ENCODE data around the gene PSD4.

The PSD4 gene

GRCh38 chr2:113186433-113186796, 12.6 kb downstream of the PSD4 start:
- DNase-seq = no peak

GRCh38 chr2:113187771-113188170, 14.0 kb downstream of the PSD4 start:
- no peak for DNase-seq

- DNase-seq = no peak
Measured at GRCh38 chr2:113190871-113191270, 17.1 kb downstream of the PSD4 start.

GRCh38 chr2:113192459-113193100, 18.8 kb downstream of the PSD4 start:
- no peak for DNase-seq

- DNase-seq = no peak
Measured at GRCh38 chr2:113195923-113196501, 22.2 kb downstream of the PSD4 start.

- no peak for DNase-seq
Measured at GRCh38 chr2:113196839-113197238, 23.1 kb downstream of the PSD4 start.

- DNase-seq = no peak
Measured at GRCh38 chr2:113197347-113198047, 23.7 kb downstream of the PSD4 start.

GRCh38 chr2:113198048-113198789, 24.4 kb downstream of the PSD4 start:
- no peak for DNase-seq

GRCh38 chr2:113198790-113199612, 25.2 kb downstream of the PSD4 start:
- DNase-seq = no peak

GRCh38 chr2:113200236-113200635, 26.5 kb downstream of the PSD4 start:
- DNase-seq = no peak

GRCh38 chr2:113200736-113201490, 27.1 kb downstream of the PSD4 start:
- DNase-seq = no peak

- no peak for DNase-seq
Measured at GRCh38 chr2:113201496-113202304, 27.9 kb downstream of the PSD4 start.

- no peak for DNase-seq
Measured at GRCh38 chr2:113202305-113203216, 28.8 kb downstream of the PSD4 start.

GRCh38 chr2:113203217-113203530, 29.4 kb downstream of the PSD4 start:
- no peak for DNase-seq

- DNase-seq = peak; percentile 57
Measured at GRCh38 chr2:113203901-113204519, 30.2 kb downstream of the PSD4 start.

- DNase-seq = no peak
Measured at GRCh38 chr2:113206251-113206650, 32.5 kb downstream of the PSD4 start.

- DNase-seq = no peak
Measured at GRCh38 chr2:113207021-113207420, 33.2 kb downstream of the PSD4 start.

- DNase-seq = no peak
Measured at GRCh38 chr2:113208396-113208795, 34.6 kb downstream of the PSD4 start.

- no peak for DNase-seq
Measured at GRCh38 chr2:113209011-113209645, 35.4 kb downstream of the PSD4 start.
